ENCODE results near the gene DDX47.

GRCh38 chr12:12813120-12814101 lies at the start of gene DDX47:
- peak; percentile 99 for TF ChIP-seq CTCF (conservative IDR thresholded peaks at IDR 0.05)
- peak; percentile 96 for TF ChIP-seq ZFX (IDR thresholded peaks at IDR 0.05)
